Measurements from ENCODE around the gene LENEP. TPM values are rescaled to one million over a fixed set of nuclear protein-coding genes. Genes with fewer than 3 reads are reported as not detected.

Gene LENEP, protein sequence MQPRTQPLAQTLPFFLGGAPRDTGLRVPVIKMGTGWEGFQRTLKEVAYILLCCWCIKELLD
- total RNA-seq = not detected

DNA sequence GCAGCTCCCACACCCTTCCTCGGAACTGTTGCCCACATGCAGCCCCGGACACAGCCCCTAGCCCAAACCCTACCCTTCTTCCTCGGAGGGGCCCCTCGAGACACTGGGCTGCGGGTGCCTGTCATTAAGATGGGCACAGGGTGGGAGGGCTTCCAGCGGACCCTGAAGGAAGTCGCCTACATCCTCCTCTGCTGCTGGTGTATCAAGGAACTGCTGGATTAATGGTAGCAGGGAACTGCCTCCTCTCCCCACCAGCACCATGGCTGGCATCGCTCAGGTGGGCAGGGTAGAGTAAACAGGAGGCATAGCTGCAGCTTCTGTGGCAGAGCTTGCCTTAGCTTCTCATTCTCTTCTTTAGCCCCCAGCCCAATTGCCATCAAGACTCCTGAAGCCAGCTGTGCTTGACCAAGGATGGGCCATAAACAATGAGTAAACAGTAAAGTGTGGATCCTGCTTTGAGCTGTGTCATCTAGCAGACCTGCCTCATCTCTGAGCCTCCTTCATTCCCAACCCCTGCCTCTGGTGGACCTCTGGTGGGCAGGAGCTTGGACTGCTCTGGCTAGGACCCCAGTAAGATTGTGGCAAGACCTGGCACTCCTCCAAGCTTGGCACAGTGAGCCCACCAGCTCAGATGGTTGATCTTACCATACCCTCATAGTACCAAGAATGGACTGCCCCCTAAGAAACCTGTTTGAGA is at the start of gene LENEP:
LENEP (plus strand) TSS at position 15 of the 697 bp plus-strand sequence; CDS start at position 37, 22 bp downstream.

GRCh38 chr1:154955718-154956543 is 37.5 kb upstream of the LENEP start, which contains the start of gene PBXIP1:
Gene PBXIP1 (minus strand): TSS chr1:154956099. CDS start chr1:154953721, 2,378 bp downstream.

GRCh38 chr1:154961207-154962155 is 31.9 kb upstream of the LENEP start, which contains the start of gene PYGO2:
Gene PYGO2 (minus strand): TSS chr1:154961782. CDS start chr1:154961576, 206 bp downstream.

DNA sequence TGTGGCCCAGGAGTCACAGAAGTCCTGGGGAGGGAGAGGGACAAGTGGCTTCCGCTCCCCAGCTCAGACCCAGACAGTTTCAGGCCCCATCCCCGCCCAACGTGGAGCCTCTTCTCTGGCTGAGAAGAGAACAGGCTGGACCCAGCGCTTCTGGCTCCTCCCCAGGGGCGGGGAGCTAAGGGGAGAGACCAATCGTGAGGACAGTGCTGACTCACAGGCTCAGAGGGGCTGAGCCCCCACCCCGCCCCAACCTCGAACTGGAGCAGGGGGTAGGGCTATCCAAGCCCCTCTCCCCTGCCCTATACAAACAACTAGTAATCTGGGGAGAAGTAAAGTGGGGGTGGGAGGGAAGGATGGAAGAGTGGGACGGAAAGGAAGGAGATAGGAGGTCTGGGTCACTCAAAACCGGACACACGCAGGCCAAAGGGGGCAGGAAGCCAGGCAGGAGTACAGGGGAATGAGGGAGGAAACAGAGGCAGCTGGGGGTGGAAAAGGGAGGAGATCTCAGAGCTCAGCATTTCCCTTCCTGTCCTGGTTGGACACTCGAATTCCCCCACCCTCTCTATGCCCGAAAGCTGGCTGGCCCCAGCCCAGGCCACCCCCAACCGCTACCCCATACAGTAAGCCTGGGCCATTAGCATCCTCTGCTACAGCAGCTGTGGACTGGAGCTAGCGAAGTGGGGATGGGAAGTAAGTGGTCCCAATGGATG is 22.6 kb upstream of the LENEP start, which contains the start of gene SHC1:
SHC1 (minus strand) TSS at position 117 of the 710 bp plus-strand sequence. CDS start 221 bp downstream, outside the sequence.

GRCh38 chr1:154974102-154974807 is 19.1 kb upstream of the LENEP start, which contains the start of gene CKS1B:
Gene CKS1B (plus strand): TSS chr1:154974681. CDS start chr1:154974746, 65 bp downstream.

DNA sequence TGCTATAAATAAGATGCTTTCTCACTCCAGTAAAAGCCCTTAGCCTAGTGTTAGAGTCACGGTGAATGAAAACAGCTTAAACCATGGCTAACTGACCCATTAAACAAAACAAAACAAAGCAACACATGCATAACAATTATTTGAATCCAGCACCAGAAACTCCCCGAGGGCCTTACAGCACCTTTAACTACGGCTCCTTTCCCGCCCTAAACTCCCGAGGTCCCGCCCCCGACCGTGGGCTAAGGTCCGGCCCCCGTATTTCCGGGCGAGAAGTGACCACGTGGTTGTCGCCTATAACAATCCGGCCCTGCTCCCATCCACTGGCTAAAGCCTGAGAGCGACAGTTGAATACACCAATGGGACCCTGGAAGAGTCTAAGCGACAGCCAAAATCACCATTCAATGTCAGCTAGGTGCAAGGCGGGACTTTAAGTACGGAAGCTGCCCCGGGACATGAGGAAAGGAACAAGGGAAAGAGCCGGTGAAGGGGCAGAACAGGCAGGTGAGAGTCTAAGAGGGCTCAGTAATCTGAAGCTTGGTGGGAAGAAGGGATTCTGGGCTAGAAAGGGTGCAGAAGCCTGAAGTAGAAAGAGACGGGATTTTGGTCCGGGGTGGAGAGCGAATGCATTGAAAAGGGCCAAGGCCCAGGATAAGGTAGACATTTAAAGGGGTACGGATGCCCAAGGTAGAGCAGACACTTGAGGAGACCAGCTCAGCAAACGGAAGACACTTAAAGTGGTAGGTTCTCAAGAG is 10.3 kb upstream of the LENEP start, which contains the start of gene FLAD1:
FLAD1 (plus strand) TSS at position 448 of the 752 bp plus-strand sequence. CDS start 351 bp downstream, outside the sequence.

GRCh38 chr1:155002464-155003226 is 9.3 kb downstream of the LENEP start, which contains the start of gene ZBTB7B:
Gene ZBTB7B (plus strand): TSS chr1:155002802. CDS start chr1:155014661, 11,859 bp downstream.

DNA sequence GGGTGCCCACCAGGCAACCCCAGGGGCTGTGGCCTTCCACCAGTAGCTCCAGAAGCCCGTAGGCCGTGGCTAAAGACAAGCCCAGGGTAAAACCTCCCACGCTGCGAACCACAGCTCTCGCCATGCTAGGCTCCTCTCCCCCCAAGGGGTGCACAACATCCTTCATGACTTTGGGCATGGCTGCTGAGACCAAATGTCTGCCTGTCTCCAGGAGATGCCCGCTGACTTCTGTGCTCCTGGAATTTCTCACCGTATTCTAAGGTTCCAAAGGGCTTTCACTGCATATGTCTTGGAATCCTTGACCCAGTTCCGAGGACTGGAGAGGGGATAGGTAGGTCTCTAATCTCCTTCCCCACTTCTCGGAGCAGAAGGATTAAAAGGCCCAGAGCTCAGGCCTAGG is 40.1 kb downstream of the LENEP start, which contains the start of the genes DCST1 and DCST2:
DCST1 (plus strand) TSS at position 301 of the 400 bp plus-strand sequence. CDS start 213 bp downstream, outside the sequence.
DCST2 (minus strand) TSS at position 258 of the 400 bp plus-strand sequence; CDS start at position 178, 80 bp downstream.

Small RNAs within 50 kb of the gene (small RNA-seq; reads per million reads assigned to genes)
- gene MIR4258 (ENCODE audit: low replicate concordance) = not detected
- gene RF00017 (ENCODE audit: low replicate concordance) = not detected

Other genes with a start within 250 kb of the LENEP start
- 5.3 TPM for gene KCNN3, start 123.3 kb upstream of the LENEP start, total RNA-seq
- 15.4 TPM for gene PMVK, start 56.9 kb upstream of the LENEP start, total RNA-seq
- gene PBXIP1, start 37.5 kb upstream of the LENEP start, total RNA-seq = 122 TPM
- 22.4 TPM for gene PYGO2, start 31.8 kb upstream of the LENEP start, total RNA-seq
- gene SHC1, start 22.8 kb upstream of the LENEP start, total RNA-seq = 56.2 TPM
- 33.5 TPM for gene CKS1B, start 18.9 kb upstream of the LENEP start, total RNA-seq
- gene FLAD1, start 10.2 kb upstream of the LENEP start, total RNA-seq = 18.3 TPM
- gene ZBTB7B, start 9.2 kb downstream of the LENEP start, total RNA-seq = 18.6 TPM
- gene DCST2, start 40.2 kb downstream of the LENEP start, total RNA-seq = 0.53 TPM
- not detected for gene DCST1, start 40.2 kb downstream of the LENEP start, total RNA-seq
- 49.9 TPM for gene ADAM15, start 57.7 kb downstream of the LENEP start, total RNA-seq
- gene EFNA4, start 70.2 kb downstream of the LENEP start, total RNA-seq = 11.8 TPM
- 6.0 TPM for gene EFNA3, start 85.3 kb downstream of the LENEP start, total RNA-seq
- gene EFNA1, start 134.3 kb downstream of the LENEP start, total RNA-seq = 74.2 TPM
- gene SLC50A1, start 142.3 kb downstream of the LENEP start, total RNA-seq = 33.7 TPM
- 33.9 TPM for gene DPM3, start 146.9 kb downstream of the LENEP start, total RNA-seq
- gene KRTCAP2, start 179.7 kb downstream of the LENEP start, total RNA-seq = 80.7 TPM
- gene TRIM46, start 180.3 kb downstream of the LENEP start, total RNA-seq = 2.3 TPM
- gene THBS3, start 214.3 kb downstream of the LENEP start, total RNA-seq = 27.5 TPM
- gene MTX1, start 215.1 kb downstream of the LENEP start, total RNA-seq = 41.6 TPM